Measurements from ENCODE around the gene TCEAL8.
A peak's percentile ranks its signal among the peaks of the same experiment; 100 is the strongest.
"Not testable (repeated sequence)": the region's sequence is repeated elsewhere in the genome, so short reads cannot be mapped to it uniquely, and the experiment has no call there.

TCEAL8 gene, protein sequence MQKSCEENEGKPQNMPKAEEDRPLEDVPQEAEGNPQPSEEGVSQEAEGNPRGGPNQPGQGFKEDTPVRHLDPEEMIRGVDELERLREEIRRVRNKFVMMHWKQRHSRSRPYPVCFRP

DNA sequence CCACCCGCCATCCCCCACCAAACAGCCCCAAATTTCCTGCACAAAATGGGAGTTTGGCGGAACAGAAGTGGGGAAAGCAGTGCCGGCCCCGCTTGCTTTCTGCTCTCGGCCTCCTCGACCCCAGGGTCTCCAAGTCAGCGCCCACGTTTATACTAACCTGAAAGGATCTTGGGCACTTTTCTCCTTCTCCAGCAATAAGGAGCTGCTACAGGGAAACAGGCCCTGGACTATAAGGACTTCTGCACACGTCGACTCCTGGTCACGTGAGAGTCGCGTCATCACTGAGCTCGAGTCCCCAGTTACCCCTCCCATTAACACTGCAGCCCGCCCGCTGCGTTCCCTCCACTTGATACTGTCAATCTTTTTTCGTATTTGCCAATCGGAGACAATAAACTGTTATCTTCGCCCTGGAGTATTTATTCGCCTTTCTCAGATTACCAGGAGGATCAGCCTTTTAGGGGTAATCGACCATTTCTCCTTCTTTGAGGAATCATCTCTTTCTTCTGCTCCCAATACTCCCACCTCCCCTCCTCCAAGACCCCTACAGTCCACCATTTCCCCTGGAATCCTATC lies at the start of gene TCEAL8:
Gene TCEAL8, minus strand, starts transcription at position 235 of the 573 bp plus-strand sequence. CDS start 1,176 bp downstream, outside the sequence.
- peak; percentile 40 for DNase-seq

DNA sequence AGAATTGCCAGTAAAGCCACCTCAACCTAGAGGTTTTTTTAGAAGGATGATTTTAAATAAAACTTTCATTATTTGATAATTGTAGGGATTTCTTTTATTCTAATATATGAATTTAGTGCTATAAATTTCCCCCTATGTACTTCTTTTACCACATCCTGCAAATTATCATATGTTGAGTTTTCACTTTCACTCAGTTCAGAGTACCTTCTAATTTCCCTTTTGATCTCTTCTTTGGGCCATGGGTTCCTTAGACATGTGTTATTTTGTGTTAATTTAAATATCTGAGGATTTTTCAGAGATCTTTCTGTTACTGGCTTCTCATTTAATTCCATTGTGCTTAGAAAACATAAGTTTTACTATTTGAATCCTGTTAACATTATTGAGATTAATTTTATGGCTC lies 49.8 kb upstream of the TCEAL8 start:
- no peak for DNase-seq

DNA sequence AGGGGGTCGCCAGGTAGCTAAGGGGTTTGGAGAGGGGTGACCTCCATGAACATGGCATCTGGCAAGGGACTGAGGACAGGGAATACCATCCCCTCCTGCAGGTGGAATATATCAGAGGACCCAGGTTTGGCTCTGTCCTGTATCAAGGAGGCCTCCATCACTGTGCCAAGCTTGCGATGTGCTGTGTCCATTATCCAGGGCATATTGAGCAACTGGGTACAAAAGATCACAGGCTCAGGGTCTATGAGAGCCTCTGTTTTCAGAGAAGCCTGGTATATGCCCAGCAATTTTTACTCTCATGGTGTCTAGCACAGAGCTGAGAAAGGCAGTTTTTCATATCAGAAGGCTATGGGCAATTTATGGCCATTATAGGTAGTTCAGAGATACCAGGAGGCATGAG lies 38.2 kb upstream of the TCEAL8 start:
- DNase-seq: no peak

DNA sequence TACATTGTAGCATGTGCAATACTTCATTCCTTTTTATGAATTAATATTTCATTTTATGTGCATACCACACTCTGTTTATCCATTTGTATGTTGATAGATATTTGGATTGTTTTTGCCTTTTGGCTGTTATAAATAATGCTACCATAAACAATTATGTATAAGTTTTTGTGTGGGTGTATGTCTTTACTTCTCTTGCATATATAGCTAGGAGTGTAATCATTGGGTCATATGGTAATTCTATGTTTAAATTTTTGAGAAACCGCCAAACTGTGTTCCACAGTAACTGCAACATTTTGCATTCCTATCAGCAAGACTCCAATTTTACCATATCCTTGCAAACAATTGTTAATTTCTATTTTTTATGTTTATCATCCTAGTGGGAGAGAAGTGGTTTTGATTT lies 24.7 kb upstream of the TCEAL8 start:
- DNase-seq: no peak

DNA sequence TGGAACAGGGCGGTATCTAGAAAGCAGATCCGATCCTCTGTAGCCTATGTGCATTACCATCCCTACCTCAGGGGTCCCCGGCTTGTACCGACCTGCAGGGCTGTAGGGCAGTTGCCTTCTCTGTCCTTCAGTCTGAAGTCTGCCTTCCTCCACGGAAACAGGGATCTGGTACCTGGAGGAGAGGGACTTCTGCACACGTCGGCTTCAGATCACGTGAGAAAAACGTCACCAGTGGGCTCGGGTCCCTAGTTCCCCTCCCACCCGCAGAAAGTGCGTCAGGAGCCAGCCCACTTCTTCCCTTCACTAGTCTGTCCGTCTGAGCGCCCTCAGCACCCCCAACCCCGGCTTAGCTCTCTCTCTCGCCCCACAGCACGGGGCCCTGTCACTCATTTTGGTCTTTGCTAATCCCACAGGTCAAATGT lies 21.6 kb upstream of the TCEAL8 start, which contains the start of gene TCEAL5:
Gene TCEAL5, minus strand, starts transcription at position 170 of the 422 bp plus-strand sequence. CDS start 2,187 bp downstream, outside the sequence.
- DNase-seq: no peak

DNA sequence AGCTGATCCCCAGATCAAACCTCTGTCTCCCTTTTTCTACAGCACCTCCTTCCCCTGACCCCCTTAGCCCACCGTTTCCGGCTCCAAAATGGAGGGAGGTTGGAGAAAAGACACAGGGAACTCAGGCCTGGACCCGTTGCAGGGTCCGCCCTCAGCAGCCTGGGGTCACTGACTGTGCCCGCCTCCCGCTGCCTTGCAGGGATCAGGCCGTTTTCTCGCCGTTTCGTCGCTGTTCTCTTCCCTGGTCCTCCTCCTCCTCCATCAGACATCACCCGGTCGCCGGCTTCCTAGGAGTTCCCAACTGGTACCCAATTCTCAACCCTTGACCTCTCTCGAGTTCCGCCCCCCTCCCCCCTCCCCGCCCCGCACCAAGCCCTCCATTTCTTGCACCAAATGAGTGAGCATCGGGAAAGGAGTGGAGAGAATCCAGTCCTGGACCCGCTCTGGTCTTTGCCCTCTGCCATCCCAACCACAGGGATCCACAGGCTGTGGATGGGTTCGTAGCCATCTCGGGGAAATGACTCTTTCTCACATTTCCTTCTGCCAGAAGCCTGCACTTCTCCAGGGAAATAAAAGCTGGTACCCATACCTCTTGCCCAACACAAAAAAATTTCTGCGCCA lies 21.1 kb upstream of the TCEAL8 start:
- DNase-seq: no peak

DNA sequence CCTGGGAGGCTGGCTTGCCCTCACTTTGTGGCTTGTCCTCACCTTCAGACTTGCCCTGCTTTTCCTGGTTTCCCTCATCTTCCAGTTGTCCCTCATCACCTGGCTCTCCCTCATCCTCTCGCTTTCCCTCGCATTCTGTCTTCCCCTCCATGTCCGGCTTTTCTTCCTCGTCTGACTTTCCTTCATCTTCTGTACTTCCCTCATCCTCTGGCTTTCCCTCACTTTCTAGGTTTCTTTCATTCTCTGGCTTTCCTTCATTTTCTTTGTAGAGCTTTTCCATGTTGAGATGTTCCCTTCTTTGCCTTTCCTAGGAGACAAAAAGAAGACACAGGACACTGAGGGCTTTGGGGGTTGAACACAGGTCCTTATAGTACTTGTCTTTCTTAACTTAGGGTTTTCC lies 19.3 kb upstream of the TCEAL8 start:
- DNase-seq: no peak

DNA sequence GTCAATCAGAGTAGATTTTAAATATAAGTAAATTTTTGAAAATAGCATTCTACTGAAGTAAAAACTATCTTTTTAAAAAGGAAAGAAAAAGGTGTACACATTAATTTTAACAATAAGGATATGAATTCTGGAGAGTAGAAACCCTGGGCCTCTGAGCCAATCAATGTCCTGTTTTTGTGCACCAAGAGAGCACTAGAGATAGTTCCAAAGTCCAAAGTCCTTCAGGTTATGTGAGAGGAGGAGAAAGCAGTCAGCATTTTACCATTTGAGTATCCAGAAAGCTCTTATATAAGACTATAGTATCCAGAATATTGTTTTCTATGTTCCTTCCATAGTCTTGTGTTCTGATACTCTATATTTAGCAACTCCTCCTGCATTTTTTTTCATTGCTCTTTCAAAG lies 3.3 kb upstream of the TCEAL8 start:
- no peak for DNase-seq

DNA sequence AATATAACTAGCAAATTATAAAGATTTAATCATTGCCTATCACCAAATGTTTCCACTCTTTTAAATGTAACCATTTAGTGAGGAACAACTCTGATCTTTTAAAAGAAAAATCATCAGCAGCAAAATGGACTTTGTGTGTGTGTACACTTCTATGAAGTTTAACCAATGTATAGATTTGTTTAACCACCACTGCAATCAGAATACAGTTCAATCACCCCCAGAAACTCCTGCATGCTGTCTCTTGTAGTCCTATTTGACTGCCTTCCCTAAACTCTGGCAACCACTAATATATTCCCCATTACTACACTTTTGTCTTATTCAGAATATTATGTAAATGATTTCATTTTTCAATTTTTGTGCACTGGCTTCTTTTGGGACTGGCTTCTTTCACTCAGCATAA lies 1.7 kb upstream of the TCEAL8 start:
- no peak for DNase-seq

DNA sequence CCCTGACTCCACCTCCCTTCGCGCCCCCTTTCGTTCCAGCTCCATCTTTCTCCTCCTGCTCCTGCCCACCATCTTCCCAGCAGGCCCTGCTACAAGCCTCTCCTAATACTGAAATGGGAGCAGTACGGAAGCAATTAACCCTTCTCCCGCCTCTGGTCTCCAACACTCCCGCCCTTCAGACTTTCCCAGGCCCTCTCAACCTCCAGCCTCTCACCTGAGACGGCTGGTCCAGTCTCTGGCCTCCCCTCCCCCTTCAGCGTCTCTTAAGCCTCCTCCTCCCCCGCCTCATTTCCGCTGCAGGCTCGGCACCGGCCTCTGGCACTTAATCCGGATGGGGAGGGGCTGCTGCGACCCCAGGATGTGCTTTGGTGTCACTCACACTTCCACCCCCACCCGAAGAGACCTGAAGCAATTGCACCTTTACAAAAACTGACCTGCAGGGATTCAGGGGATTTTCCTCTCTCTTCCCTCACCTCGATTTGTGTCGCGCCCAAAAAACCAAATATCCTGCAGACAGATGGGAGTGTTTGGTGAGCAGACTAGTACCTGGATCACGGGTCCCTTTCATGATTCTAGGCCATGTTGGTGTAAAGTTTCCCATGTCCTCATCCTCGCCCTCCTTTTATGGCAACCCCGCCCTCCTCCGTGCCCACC lies 657 bp downstream of the TCEAL8 start:
- peak; percentile 12 for DNase-seq

DNA sequence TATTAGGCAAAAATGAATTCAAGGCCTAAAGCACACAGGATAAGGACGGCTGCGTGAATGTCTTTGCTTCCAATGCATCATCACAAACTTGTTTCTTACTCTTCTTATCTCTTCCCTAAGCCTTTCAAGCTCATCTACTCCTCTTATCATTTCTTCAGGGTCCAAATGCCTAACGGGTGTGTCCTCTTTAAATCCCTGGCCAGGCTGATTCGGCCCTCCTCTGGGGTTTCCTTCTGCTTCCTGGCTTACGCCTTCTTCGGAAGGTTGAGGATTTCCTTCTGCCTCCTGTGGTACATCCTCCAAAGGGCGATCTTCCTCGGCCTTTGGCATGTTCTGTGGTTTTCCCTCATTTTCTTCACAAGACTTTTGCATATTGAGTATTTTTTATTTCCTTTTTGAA lies 1.3 kb downstream of the TCEAL8 start:
- DNase-seq: no peak

DNA sequence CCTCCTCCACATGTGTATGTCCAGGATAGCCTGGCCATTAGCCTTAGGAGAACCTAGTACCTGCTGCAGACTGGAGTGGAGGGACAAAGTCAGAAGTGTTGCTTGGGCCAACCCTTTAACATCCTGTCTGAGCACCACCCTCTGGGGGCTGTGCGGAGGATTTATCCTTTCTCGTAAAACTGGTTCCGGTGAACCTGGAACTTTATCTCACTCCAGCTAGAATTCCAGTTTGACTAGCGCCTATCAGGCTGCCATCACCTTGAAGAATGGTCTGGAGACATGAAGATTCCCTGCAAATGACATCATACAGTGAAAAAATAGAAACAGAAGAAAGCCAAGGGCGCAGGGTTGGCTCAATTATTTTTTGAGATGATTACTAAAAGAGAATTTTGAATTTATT lies 4.0 kb downstream of the TCEAL8 start:
- DNase-seq: no peak

DNA sequence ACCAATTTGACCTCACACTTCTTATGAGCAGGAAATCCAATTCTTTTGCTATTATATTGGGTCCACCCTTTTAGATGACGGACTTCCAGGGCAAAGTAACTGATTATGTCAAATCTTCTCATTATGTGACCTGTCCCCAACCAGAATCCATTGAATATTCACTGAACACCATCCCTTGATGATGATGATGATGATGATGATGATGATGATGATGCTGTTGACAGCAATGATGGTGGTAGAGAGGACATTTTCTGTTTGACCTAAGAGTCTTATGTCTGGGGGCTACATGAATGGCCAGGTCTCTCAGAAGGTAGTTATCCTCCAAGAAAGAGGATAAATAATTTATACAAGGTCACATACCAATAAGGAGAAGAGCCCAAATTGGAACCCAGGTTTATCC lies 5.2 kb downstream of the TCEAL8 start:
- DNase-seq: no peak

DNA sequence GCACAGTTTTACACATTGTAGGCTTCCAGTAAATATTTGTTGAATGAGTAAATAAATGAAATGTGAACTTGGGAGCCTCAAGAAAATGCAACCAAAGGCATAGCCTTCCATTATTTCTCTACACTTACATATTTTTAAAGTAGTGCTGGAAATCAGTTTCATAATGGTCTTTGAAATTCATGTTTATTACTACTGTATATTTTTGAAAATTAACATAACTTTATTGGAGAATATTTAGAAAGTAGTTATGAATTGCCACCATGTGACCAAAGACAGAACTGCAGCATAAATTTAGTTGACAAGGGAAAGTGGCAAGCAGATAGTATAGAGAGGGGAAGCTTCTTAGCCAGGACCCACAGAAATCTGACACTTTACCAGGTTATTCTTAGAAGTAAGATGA lies 6.4 kb downstream of the TCEAL8 start:
- peak; percentile 15 for DNase-seq

DNA sequence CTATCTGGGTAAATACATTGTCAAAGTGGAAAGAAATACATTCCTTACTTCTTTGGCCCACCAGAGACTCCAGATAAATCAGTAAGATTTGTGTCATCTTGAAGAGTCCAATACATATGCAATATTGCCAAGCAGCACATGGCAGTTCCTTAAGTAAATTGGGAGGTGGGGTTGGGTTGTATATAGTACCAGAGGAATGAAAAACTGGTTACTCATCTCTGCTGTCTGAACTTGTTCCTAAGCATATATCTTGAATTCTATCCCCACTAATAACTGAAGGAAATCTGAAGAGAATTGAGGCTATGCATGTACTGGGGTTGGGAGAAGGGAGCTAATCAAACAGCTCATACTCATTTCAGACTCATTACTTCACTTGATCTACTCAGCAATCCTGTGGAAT lies 14.8 kb downstream of the TCEAL8 start:
- no peak for DNase-seq

DNA sequence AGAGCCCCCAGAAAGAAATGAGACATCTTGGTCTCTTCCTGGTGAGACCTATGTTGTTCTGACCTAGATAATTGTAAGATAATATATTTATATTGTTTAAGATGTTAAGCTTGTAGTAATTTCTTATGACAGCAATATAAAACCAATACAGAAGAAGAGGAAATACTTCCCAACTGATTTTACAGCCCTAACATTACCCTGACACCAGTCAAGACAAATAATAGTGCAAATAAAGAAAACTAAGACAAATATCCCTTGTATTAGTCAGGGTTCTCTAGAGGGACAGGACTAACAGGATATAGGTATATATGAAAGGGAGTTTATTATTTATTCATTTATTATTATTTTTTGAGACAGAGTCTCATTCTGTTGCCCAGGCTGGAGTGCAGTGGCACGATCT lies 18.7 kb downstream of the TCEAL8 start:
- DNase-seq: no peak

DNA sequence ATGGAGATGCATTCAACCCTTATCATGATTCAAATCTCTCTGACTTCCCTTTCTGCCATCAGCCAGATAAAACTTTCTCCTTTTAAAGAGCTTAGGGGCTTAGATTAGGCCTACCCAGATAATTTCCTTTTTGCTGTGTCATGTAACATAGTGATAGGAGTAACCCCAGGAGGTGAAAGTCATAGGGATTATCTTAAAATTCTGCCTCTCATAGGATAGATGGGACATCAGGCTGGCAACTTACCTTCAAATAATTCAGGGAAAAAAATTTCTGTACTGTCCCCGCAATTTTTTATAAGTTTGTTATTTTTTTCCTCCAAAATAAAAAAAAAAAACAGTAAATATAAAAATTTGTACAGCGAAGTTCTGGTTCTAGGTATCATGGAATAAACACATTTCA lies 19.3 kb downstream of the TCEAL8 start:
- DNase-seq: not testable (repeated sequence)

DNA sequence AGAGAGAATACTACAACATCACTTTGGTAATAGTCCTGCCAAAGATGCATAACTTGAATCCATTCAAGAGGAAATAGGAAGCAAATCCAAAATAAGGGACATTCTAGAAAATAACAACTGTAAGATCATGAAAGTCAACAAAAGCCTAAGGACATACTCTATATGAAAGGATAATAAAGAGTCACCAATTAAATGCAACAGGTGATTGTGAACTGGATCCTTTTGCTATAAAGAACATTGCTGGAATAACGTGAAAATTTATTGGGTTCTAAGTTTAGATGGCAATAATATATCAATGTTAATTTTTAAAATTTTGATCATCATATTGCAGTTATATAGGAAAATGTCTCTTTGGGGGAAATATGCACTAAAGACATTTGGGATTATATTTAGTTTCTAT lies 20.1 kb downstream of the TCEAL8 start:
- DNase-seq: no peak

DNA sequence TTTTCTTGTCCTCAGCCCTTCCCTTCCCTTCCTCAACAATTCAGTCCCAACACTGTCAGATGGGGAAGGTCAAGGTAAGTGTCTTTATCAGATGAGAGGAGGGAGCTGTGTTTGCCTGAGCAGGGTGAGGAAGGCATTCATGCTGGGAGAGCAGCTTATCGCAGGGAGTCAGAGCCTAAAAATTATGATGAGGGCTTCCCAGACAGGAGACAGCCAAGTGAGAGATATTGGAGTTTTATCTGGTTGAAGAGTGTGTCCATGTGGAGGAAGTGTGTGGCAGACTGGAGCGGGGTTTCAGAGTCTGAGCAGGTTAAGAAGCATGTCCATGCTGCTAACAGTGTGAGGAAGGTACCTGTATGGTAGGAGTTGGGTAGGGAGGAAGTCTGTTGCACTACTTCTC lies 21.7 kb downstream of the TCEAL8 start:
- DNase-seq: no peak

DNA sequence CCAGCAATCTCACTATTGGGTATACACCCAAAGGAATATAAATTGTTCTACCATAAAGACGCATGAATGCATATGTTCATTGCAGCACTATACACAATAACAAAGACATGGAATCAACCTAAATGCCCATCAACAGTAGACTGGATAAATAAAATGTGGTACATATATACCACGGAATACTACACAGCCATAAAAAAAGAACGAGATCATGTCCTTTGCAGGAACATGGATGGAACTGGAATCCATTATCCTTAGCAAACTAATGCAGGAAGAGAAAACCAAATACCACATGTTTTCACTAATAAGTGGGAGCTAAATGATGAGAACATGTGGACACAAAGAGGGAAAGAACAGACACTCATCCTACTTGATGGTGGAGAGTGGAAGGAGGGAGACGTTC lies 29.0 kb downstream of the TCEAL8 start:
- DNase-seq: not testable (repeated sequence)

DNA sequence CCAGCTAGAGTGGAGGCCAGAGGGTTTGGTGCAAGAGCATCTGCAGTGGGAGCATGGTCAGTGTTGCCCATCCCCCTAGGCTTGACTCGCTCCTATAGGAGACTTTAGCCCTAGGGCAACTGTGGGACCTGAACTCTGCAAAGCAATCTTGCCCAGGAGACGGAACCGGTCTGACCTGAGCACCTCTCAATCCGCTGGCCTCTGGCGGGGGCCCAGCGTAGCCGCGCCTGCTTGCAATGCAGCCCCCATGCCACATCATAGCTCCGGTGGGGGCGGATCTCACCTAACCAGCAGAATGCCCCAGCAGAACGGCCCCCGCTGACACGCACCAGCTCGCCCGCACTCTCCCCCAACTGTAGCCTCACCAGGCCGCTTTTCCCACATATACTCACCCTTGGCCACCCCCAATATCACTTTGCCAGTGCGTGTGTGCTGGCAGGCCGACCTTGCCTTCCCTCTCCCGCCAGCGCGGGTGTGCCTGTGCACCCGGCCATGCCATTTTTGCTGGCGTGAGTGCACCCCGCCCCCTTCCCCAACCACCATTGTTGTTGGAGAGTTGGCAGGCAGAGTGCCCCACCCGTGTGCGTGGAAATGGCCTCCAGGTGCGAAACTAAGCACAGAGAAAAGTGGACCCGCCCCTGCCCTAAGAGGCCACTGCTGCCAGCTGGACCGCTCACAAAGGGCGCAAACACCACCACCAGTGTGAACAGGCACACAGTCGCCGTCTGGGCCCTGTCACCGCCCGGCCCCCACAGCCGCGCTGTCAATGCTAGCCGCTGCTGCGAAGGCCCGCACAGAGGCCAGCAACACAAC lies 34.2 kb downstream of the TCEAL8 start:
- no peak for DNase-seq

DNA sequence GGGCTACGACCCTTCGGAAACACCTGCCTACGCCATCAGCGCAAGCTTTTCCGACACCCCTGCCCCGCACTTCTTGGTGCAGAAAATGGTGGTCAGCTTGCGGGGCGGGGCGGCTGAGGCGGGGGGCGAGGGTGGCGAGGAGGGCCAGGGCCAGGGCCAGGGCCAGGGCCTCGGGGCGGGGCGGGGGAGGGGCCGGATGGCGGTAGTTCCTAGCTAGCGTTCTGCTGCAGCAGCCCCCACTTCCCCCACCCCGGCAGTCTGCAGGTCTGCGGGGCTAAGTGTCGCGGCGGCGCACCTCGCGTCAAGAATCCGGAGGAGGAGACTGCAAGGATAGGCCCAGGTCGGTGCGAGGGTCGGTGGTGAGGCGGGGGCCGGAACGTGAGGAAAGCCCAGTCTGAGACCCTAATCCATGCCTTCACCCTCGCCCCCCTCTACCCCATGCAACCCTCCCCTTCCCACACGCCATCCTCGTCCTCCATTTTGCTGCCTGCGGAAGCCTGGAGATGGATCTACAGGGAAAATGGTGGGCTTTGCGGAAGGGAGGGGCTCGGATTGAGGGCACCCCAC lies 39.4 kb downstream of the TCEAL8 start:
- no peak for DNase-seq

DNA sequence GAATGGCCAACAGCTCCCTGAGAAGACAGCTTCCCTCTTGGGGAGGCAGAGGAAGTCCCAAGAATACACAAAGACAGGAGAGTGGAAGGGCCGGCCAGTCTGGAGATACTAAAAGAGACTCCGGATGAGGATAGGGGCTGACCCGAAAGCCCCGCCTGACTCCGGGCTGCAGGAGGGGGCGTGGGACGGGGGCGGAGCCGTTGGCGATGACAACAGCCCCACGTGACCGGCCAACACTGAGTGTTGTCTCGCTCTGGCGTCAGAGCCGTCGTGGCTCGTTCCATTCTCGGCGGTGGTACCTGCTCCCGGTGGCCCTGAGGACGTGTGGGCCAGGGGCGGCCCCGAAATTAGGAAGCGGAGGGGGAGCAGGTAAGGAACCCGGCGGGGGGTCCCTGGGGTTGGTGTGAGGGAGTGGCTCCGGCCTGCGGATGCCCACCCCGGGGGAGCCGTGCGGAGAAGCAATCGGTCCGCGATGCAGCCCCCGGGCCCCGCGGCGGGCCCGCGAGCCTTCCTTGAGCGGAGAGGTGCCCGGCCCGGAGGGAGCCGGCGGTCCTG lies 40.0 kb downstream of the TCEAL8 start, which contains the start of gene BEX4:
Gene BEX4, plus strand, starts transcription at position 239 of the 555 bp plus-strand sequence. CDS start 1,046 bp downstream, outside the sequence.
- DNase-seq: no peak

All from RPMI8226 (cell line).